Psoas muscle (tissue), 8 donors: Measurements from ENCODE around the gene NANS. TPM values are rescaled to one million over a fixed set of nuclear protein-coding genes. Genes with fewer than 3 reads are reported as not detected.
A peak's percentile ranks its signal among the peaks of the same experiment; 100 is the strongest.
"Not testable (repeated sequence)": the region's sequence is repeated elsewhere in the genome, so short reads cannot be mapped to it uniquely, and the experiment has no call there.

ENCODE experiments used
- ATAC-seq, 4 donors: fragments of 200-7000 bp; cut with Tn5 transposase; one replicate each; pipeline ENCODE4 v1.9.1; 2020; ENCODE audit warnings: moderate library complexity in 3 of 4, mild to moderate bottlenecking in 2 of 4
- DNase-seq, 2 donors: peaks; one replicate each; pipeline ENCODE4 v3.0.0-alpha.2; 2020
- H3K27ac ChIP-seq: fragments of 200-600 bp; one replicate; pipeline ENCODE4 v1.8.0; 2022
- H3K27me3 ChIP-seq, 3 donors: fragments of 200-600 bp in 1 of 3; one replicate each; pipeline versions ENCODE4 v1.6.1 to v1.8.0; 2013 to 2022; ENCODE audit warnings: low read length in 2 of 3, mild to moderate bottlenecking in 2 of 3, moderate library complexity in 1 of 3; ENCODE audit not compliant: insufficient read depth in 3 of 3
- H3K36me3 ChIP-seq, 2 donors: fragments of 200-600 bp in 1 of 2; one replicate each; pipeline versions ENCODE4 v1.6.1 to v1.8.0; 2013 to 2022; ENCODE audit warnings: low read depth in 1 of 2, mild to moderate bottlenecking in 1 of 2, moderate library complexity in 1 of 2; ENCODE audit not compliant: insufficient read depth in 1 of 2
- H3K4me1 ChIP-seq: fragments of 200-600 bp; one replicate; pipeline ENCODE4 v1.8.0; 2022
- H3K4me3 ChIP-seq: fragments of 200-600 bp; one replicate; pipeline ENCODE4 v1.8.0; 2022; ENCODE audit warnings: mild to moderate bottlenecking
- H3K9me3 ChIP-seq: fragments of 200-600 bp; one replicate; pipeline ENCODE4 v1.8.0; 2022
- CTCF ChIP-seq: fragments of 200-600 bp; IDR thresholded peaks from one replicate; pipeline ENCODE4 v1.8.0; 2022; ENCODE audit warnings: antibody characterized with exemption
- WGBS, 3 donors: extraction: QIAGEN DNeasy Blood & Tissue Kit; methylation state at CpG; one replicate each; pipeline versions ENCODE4 v1.1.6 to v1.1.7; 2013; 5-methylcytosine and 5-hydroxymethylcytosine counted together
- intact Hi-C, 2 donors: fragments of 100-400 bp; cut with DNase I; formaldehyde crosslinking; loops; one replicate each; pipeline versions ENCODE4 v1.11.0 to v1.14.2; 2022
- polyA plus RNA-seq, 3 donors: library from polyadenylated mRNA; stranded (reverse); fragments of 200-250 nt; gene quantifications; one replicate each; pipeline ENCODE4 v1.2.3, GENCODE V29; 2013
- total RNA-seq, 4 donors: library from RNA; stranded (reverse); fragmentation: NEBNext Ultra II Directional in 2 of 4; extraction: Animal tissue kit (Norgen Biotek cat#: 25700) in 2 of 4; gene quantifications; one replicate each; pipeline versions ENCODE4 v1.2.1 to v1.2.4, GENCODE V29; 2021 to 2023
- donor health status: healthy with polysubstance abuse.
- donor health status: DM: no; HTN: no; CAD: no; lungs with moderate emphysema.
- donor health status: Bipolar disorder and iron deficiency.
- donor health status: healthy.
- donor health status: DM: yes; HTN: yes; CAD: no.
- donor health status: DM: no; HTN: no; CAD: no.
- donor health status: DM: no; HTN: no; CAD: no.
- donor health status: DM: yes; HTN: yes; CAD: no.

NANS gene
- total and polyA plus RNA-seq, 7 donors = 21.1 to 168 (median 33.2) TPM

- intact Hi-C loops = loop anchor here (2.0 to 10.0 kb wide), 4 partner anchors 60 to 190 kb away; no protein-coding TSS in a partner anchor
- no peaks in the 10 kb centered on the region for H3K4me1 ChIP-seq
- peak; percentile 50 to 74 for DNase-seq
- 35 to 36% (median 35%) methylated on average over 13 of the region's 13 CpGs for WGBS, 3 donors
- no peaks in the 10 kb centered on the region for H3K27me3 ChIP-seq
- TF ChIP-seq CTCF = peak; percentile 88
- ATAC-seq = peak in 3 of 4 donors; percentile 53 to 76 (median 67)
- H3K27ac ChIP-seq = no peak overlapping the region
- H3K36me3 ChIP-seq = peaks cover 0 to 29% of the 10 kb centered on the region in 2 donors
- H3K4me3 ChIP-seq = no peak overlapping the region
- no peaks in the 10 kb centered on the region for H3K9me3 ChIP-seq
Measured at GRCh38 chr9:98074115-98074990, 17.8 kb downstream of the NANS start.

- no peak overlapping the region for H3K27ac ChIP-seq
- no peak overlapping the region for H3K4me3 ChIP-seq
- no peaks in the 10 kb centered on the region for H3K9me3 ChIP-seq
- no peaks in the 10 kb centered on the region for H3K4me1 ChIP-seq
- TF ChIP-seq CTCF = no peak
- intact Hi-C loops = loop anchor here (2.0 to 10.0 kb wide), 3 partner anchors 59 to 189 kb away; no protein-coding TSS in a partner anchor
- no peak for DNase-seq
- H3K27me3 ChIP-seq = no peaks in the 10 kb centered on the region
- peak in 3 of 4 donors; percentile 43 to 55 (median 55) for ATAC-seq
- H3K36me3 ChIP-seq = peaks cover 0 to 35% of the 10 kb centered on the region in 2 donors
- WGBS, 3 donors = 49 to 59% (median 53%) methylated on average over 6 of the region's 6 CpGs
Measured at GRCh38 chr9:98075332-98075805, 18.8 kb downstream of the NANS start.

GRCh38 chr9:98076514-98076890 lies 20.0 kb downstream of the NANS start:
- intact Hi-C loops = loop anchor here in 1 of 2 donors (10.0 kb wide), 2 partner anchors 58 to 188 kb away; no protein-coding TSS in a partner anchor
- ATAC-seq, H3K4me3 ChIP-seq, H3K27me3 ChIP-seq, H3K4me1 ChIP-seq, H3K27ac ChIP-seq, H3K9me3 ChIP-seq, DNase-seq: not testable (repeated sequence)
- H3K36me3 ChIP-seq = peaks cover 0 to 43% of the 10 kb centered on the region in 2 donors
- 87 to 92% (median 90%) methylated on average over 8 of the region's 8 CpGs for WGBS, 3 donors

GRCh38 chr9:98078895-98079294 lies 22.4 kb downstream of the NANS start:
- TF ChIP-seq CTCF = no peak
- intact Hi-C loops = loop anchor here in 1 of 2 donors (10.0 kb wide), 2 partner anchors 56 to 186 kb away; no protein-coding TSS in a partner anchor
- WGBS, 3 donors = 81 to 82% (median 81%) methylated on average over 5 of the region's 5 CpGs

GRCh38 chr9:98080326-98080725 lies 23.8 kb downstream of the NANS start:
- no peak overlapping the region for H3K4me3 ChIP-seq
- no peaks in the 10 kb centered on the region for H3K27me3 ChIP-seq
- 96 to 97% (median 96%) methylated on average over 1 of the region's 1 CpG for WGBS, 3 donors
- H3K4me1 ChIP-seq = no peaks in the 10 kb centered on the region
- peaks cover 4 to 76% of the 10 kb centered on the region in 2 donors for H3K36me3 ChIP-seq
- H3K9me3 ChIP-seq = no peaks in the 10 kb centered on the region
- intact Hi-C loops = no loop called here
- ATAC-seq (no peak), DNase-seq (no peak)
- TF ChIP-seq CTCF = no peak
- no peak overlapping the region for H3K27ac ChIP-seq

More at GRCh38 chr9:98078895-98079294, 22.4 kb downstream of the NANS start:
- peaks cover 4 to 65% of the 10 kb centered on the region in 2 donors for H3K36me3 ChIP-seq
- no peak overlapping the region for H3K27ac ChIP-seq
- no peaks in the 10 kb centered on the region for H3K4me1 ChIP-seq
- ATAC-seq = no peak
- H3K9me3 ChIP-seq = no peaks in the 10 kb centered on the region
- H3K4me3 ChIP-seq = no peak overlapping the region
- DNase-seq = no peak
- no peaks in the 10 kb centered on the region for H3K27me3 ChIP-seq
